Measurements from ENCODE around the gene GNAT1. TPM values are rescaled to one million over a fixed set of nuclear protein-coding genes. Genes with fewer than 3 reads are reported as not detected.

GNAT1 gene
- total RNA-seq, 1 experiment from 2014 or later, result 0.13 TPM

- Mint-ChIP-seq H3K27ac (no peak overlapping the region), H3K4me3 (no peak overlapping the region), H3K9me3 (no peaks in the 10 kb centered on the region), H3K36me3 (peaks cover 14% of the 10 kb centered on the region), H3K4me1 (peaks cover 50% of the 10 kb centered on the region), H3K27me3 (ENCODE audit: low read depth) (no peaks in the 10 kb centered on the region)
- TF ChIP-seq NR1H2 (CRISPR knock-in tag; IDR thresholded peaks at IDR 0.05) (no peak), ZBTB43 (CRISPR knock-in tag; IDR thresholded peaks at IDR 0.05) (no peak), TCF7 (CRISPR knock-in tag; IDR thresholded peaks at IDR 0.05; ENCODE audit: low read depth) (0 out of 2 replicates have a peak, but pooled peaks have one; percentile 19), ZNF263 (CRISPR knock-in tag; IDR thresholded peaks at IDR 0.05; ENCODE audit: low read depth) (peak; percentile 57; the same call in 1 of the 2 replicates), RORB (CRISPR knock-in tag; IDR thresholded peaks at IDR 0.05) (no peak), AFF4 (CRISPR knock-in tag; IDR thresholded peaks at IDR 0.05; ENCODE audit: borderline replicate concordance) (no peak), NFATC4 (CRISPR knock-in tag; IDR thresholded peaks at IDR 0.05) (no peak)
- ChIA-PET POLR2A (no interaction called here), CTCF (interaction anchor here (0.7 to 2.6 kb wide), 12 partner anchors 10 to 102 kb away, joined by 3 to 14 read pairs (median 6); no protein-coding TSS in a partner anchor)
- ATAC-seq (peak; percentile 29), DNase-seq (ENCODE audit: low spot score) (no peak)
Observed at GRCh38 chr3:50165910-50166538, 25.4 kb upstream of the GNAT1 start.

- Mint-ChIP-seq H3K36me3 (peaks cover 14% of the 10 kb centered on the region), H3K4me3 (no peak overlapping the region), H3K27ac (no peak overlapping the region; the same call in 1 of the 2 replicates), H3K27me3 (ENCODE audit: low read depth) (no peaks in the 10 kb centered on the region), H3K4me1 (peaks cover 50% of the 10 kb centered on the region), H3K9me3 (no peaks in the 10 kb centered on the region)
- ChIA-PET CTCF (no interaction called here), POLR2A (no interaction called here)
- no peak for DNase-seq (ENCODE audit: low spot score)
- no peak for ATAC-seq
- TF ChIP-seq ATF1 (CRISPR knock-in tag; IDR thresholded peaks at IDR 0.05) (no peak), MLX (CRISPR knock-in tag; IDR thresholded peaks at IDR 0.05) (no peak), ZNF532 (CRISPR knock-in tag; IDR thresholded peaks at IDR 0.05; ENCODE audit: borderline replicate concordance) (no peak), NR2C2 (CRISPR knock-in tag; IDR thresholded peaks at IDR 0.05) (no peak), TEAD1 (CRISPR knock-in tag; IDR thresholded peaks at IDR 0.05) (no peak), CBFB (CRISPR knock-in tag; IDR thresholded peaks at IDR 0.05; ENCODE audit: low read depth) (no peak), NFYB (CRISPR knock-in tag; conservative IDR thresholded peaks at IDR 0.05; ENCODE audit: low read depth) (no peak), ATF3 (CRISPR knock-in tag; conservative IDR thresholded peaks at IDR 0.05) (no peak), STAT6 (CRISPR knock-in tag; conservative IDR thresholded peaks at IDR 0.05; ENCODE audit: low read depth) (no peak), ETV6 (CRISPR knock-in tag; IDR thresholded peaks at IDR 0.05) (no peak), IRF1 (CRISPR knock-in tag; IDR thresholded peaks at IDR 0.05) (no peak), E2F1 (CRISPR knock-in tag; IDR thresholded peaks at IDR 0.05) (no peak), NFE2L1 (CRISPR knock-in tag; IDR thresholded peaks at IDR 0.05) (no peak)
Observed at GRCh38 chr3:50166620-50167019, 24.8 kb upstream of the GNAT1 start.
